Left ventricle myocardium superior (tissue), 1 donor: ENCODE measurements around the gene MAPK11. TPM values are rescaled to one million over a fixed set of nuclear protein-coding genes. Genes with fewer than 3 reads are reported as not detected.

ENCODE experiments used
- ATAC-seq: fragments of 200-7000 bp; cut with Tn5 transposase; one replicate; pipeline ENCODE4 v1.9.1; 2020; ENCODE audit warnings: mild to moderate bottlenecking, moderate library complexity
- DNase-seq: peaks from one replicate; pipeline ENCODE4 v3.0.0-alpha.2; 2020
- intact Hi-C: fragments of 100-400 bp; cut with micrococcal nuclease; formaldehyde crosslinking; loops from one replicate; pipeline ENCODE4 v1.11.0; 2022
- total RNA-seq: library from RNA; stranded (reverse); fragmentation: NEBNext Ultra II Directional; extraction: Animal tissue kit (Norgen Biotek cat#: 25700); gene quantifications from one replicate; pipeline ENCODE4 v1.2.1, GENCODE V29; 2021
- donor health status: DM: no; HTN: yes; CAD: no; lungs with severe emphysema.

MAPK11 gene
- total RNA-seq, 1 donor from 2014 or later = 9.1 TPM

- intact Hi-C loops = no loop called here
- DNase-seq (peak; percentile 66), ATAC-seq (peak; percentile 5)
These were observed 29.0 kb upstream of the MAPK11 start for GRCh38 chr22:50298937-50299784.

GRCh38 chr22:50298266-50298637 is 28.1 kb upstream of the MAPK11 start:
- DNase-seq (no peak), ATAC-seq (no peak)
- intact Hi-C loops = no loop called here

GRCh38 chr22:50297510-50298265 is 27.5 kb upstream of the MAPK11 start:
- intact Hi-C loops = no loop called here
- no peak for ATAC-seq

GRCh38 chr22:50296658-50297490 is 26.7 kb upstream of the MAPK11 start:
- ATAC-seq (peak; percentile 19), DNase-seq (peak; percentile 68)
- intact Hi-C loops = no loop called here

More at GRCh38 chr22:50297510-50298265, 27.5 kb upstream of the MAPK11 start:
- no peak for DNase-seq

GRCh38 chr22:50294319-50294656 is 24.1 kb upstream of the MAPK11 start:
- DNase-seq = no peak
- ATAC-seq = no peak
- intact Hi-C loops = no loop called here

GRCh38 chr22:50293441-50294318 is 23.5 kb upstream of the MAPK11 start:
- DNase-seq = peak; percentile 59
- peak; percentile 92 for ATAC-seq
- intact Hi-C loops = no loop called here

GRCh38 chr22:50292643-50293440 is 22.7 kb upstream of the MAPK11 start:
- intact Hi-C loops = no loop called here
- ATAC-seq (no peak), DNase-seq (peak; percentile 90)

- DNase-seq (no peak), ATAC-seq (no peak)
- intact Hi-C loops = no loop called here
These were observed 19.9 kb upstream of the MAPK11 start for GRCh38 chr22:50289942-50290630.

GRCh38 chr22:50289151-50289941 is 19.2 kb upstream of the MAPK11 start:
- DNase-seq (no peak), ATAC-seq (no peak)
- intact Hi-C loops = no loop called here

- ATAC-seq (no peak), DNase-seq (no peak)
- intact Hi-C loops = no loop called here
These were observed 17.6 kb upstream of the MAPK11 start for GRCh38 chr22:50287731-50288130.

- ATAC-seq (no peak), DNase-seq (no peak)
- intact Hi-C loops = no loop called here
These were observed 16.6 kb upstream of the MAPK11 start for GRCh38 chr22:50286701-50287318.

GRCh38 chr22:50286275-50286674 is 16.1 kb upstream of the MAPK11 start:
- no peak for DNase-seq
- intact Hi-C loops = no loop called here
- ATAC-seq = no peak

GRCh38 chr22:50285568-50286229 is 15.5 kb upstream of the MAPK11 start:
- intact Hi-C loops = no loop called here
- no peak for ATAC-seq
- no peak for DNase-seq

- ATAC-seq (no peak), DNase-seq (no peak)
- intact Hi-C loops = no loop called here
These were observed 14.3 kb upstream of the MAPK11 start for GRCh38 chr22:50284479-50284878.

GRCh38 chr22:50283821-50284220 is 13.6 kb upstream of the MAPK11 start:
- intact Hi-C loops = no loop called here
- ATAC-seq (no peak), DNase-seq (no peak)
